ENCODE measurements around the gene P2RX4. TPM values are rescaled to one million over a fixed set of nuclear protein-coding genes. Genes with fewer than 3 reads are reported as not detected.

Gene P2RX4
- total RNA-seq, 1 donor from 2014 or later = 4.3 TPM

DNA sequence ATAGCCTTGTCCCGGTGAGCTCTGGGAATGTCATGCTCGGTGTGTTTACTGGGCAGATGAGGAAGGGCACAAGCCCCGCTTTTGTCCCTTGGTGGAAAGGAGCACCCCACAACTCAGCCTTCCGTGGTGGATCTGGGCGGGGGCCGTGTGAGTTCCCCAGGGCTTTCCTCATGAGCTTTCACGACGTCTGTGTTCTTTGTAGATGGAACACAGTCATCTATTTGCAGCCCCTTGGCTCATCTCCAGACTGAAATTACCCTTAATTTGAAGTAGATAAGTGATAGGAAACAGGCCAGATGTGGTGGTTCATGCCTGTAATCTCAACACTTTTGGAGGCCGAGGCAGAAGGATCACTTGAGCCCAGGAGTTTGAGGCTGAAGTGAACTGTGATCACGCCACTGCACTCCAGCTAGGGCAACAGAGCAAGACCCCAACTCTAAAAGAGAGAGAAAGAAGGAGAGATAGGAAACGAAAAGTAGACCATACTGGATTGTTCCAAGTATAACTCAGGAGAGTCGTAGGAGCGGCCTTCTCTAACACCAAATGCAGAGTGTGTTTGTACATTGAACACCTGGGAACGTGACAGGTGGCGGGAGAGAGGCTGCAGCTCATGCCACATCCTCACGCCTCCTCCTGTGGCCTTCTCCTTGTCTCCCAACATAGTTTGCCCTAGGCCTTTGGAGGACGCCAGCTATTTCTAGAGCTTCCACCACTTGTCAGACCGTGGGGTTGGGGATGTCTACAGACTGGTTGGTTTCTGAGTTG lies 8.8 kb downstream of the P2RX4 start:
- Histone ChIP-seq H3K4me1 (peaks cover 0 to 3% of the 10 kb centered on the region in 2 donors), H3K9me3 (no peaks in the 10 kb centered on the region), H3K27ac (no peak overlapping the region), H3K4me3 (no peak overlapping the region), H3K27me3 (no peaks in the 10 kb centered on the region), H3K36me3 (peaks cover 14 to 32% of the 10 kb centered on the region in 2 donors)
- TF ChIP-seq, protein P1, sequence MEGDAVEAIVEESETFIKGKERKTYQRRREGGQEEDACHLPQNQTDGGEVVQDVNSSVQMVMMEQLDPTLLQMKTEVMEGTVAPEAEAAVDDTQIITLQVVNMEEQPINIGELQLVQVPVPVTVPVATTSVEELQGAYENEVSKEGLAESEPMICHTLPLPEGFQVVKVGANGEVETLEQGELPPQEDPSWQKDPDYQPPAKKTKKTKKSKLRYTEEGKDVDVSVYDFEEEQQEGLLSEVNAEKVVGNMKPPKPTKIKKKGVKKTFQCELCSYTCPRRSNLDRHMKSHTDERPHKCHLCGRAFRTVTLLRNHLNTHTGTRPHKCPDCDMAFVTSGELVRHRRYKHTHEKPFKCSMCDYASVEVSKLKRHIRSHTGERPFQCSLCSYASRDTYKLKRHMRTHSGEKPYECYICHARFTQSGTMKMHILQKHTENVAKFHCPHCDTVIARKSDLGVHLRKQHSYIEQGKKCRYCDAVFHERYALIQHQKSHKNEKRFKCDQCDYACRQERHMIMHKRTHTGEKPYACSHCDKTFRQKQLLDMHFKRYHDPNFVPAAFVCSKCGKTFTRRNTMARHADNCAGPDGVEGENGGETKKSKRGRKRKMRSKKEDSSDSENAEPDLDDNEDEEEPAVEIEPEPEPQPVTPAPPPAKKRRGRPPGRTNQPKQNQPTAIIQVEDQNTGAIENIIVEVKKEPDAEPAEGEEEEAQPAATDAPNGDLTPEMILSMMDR (IDR thresholded peaks at IDR 0.05) = no peak
- no peak for DNase-seq (ENCODE audit: low spot score in 2 of 2)
- intact Hi-C loops (cut with DNase I) = no loop called here

DNA sequence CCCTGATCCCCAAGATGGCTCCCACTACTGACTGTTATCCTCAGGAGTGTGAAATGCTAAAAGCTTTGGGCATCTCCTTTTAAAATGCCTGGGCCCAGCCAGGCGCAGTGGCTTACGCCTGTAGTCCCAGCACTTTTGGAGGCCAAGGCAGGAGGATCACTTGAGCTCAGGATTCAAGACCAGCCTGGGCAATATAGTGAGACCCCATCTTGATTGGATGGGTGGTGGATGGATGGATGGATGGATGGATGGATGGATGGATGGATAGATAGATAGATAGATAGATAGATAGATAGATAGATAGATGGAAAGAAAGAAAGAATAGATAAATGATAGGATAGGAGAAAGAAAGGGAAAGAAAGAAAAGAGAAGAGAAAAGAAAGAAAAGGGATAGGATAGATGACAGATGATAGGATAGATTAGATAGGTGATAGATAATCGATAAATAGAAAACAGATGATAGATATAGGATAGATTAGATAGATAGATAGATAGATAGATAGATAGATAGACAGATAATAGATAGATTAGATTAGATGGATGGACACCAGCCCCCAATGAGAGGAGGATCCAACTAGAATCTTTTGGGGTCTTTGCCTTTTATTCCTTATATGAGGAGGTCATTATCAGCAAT lies 9.5 kb downstream of the P2RX4 start:
- DNase-seq (ENCODE audit: low spot score in 2 of 2) = no peak
- no peaks in the 10 kb centered on the region for H3K9me3 ChIP-seq
- H3K27ac ChIP-seq = no peak overlapping the region
- no peak overlapping the region for H3K4me3 ChIP-seq
- TF ChIP-seq, protein P1 (IDR thresholded peaks at IDR 0.05) = no peak
- peaks cover 0 to 3% of the 10 kb centered on the region in 2 donors for H3K4me1 ChIP-seq
- peaks cover 14 to 35% of the 10 kb centered on the region in 2 donors for H3K36me3 ChIP-seq
- H3K27me3 ChIP-seq = no peaks in the 10 kb centered on the region
- intact Hi-C loops (cut with DNase I) = no loop called here

DNA sequence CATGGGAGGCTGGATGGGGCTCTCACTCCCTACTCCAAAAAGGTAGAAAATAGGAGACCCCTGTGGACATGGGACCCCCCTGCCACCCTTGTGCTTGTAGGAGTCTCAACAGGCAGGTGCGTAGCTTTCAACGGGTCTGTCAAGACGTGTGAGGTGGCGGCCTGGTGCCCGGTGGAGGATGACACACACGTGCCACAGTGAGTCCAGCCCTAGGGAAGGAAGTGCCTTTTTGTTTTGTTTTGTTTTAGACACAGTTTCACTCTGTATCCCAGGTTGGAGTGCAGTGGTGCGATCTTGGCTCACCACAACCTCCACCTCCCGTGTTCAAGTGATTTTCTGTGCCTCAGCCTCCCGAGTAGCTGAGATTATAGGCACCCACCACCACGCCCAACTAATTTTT lies 12.9 kb downstream of the P2RX4 start:
- DNase-seq (ENCODE audit: low spot score in 2 of 2) = no peak
- peaks cover 12 to 38% of the 10 kb centered on the region in 2 donors for H3K36me3 ChIP-seq
- intact Hi-C loops (cut with DNase I) = no loop called here

DNA sequence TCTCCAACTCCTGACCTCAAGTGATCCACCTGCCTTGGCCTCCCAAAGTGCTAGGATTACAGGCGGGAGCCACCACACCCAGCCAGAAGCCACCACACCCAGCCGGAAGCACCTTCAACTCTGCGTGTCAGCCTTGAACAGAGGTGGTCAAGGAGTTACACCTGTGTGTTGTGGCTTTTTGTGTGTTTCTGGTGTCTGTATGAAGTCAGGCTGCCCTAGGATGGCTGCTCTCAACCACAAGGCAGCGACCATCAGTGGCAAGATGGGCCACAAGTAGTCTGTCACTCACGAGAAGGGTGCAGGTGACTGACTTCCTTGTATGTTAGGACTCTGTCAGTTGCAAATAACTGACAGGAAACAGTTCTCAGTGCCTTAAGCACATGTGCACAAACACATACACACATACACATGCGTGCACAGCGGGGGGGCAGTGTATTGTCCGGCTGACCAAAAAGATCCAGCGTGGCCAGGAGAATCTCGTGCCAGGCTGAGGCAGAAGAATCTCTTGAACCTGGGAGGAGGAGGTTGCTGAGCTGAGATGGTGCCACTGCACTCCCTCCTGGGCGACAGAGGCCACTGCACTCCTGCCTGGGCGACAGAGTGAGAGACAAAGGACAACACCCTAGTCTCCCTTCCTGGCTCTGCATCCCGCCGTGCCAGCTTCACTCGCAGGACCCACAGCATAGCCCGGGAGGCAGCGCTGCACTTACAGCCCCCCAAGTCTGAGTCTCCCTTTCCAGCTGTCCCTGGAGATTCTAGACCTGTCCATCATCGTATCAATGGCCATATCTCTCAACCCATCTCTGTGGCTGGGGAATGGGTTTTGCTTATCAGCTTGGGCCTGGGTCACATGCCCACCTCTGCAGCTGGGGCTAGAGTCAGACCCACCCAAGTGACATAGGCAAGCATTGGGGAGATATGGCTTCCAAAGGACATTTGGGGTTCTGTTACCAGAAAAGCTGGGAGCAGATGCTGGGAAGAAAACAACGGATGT lies 13.7 kb downstream of the P2RX4 start:
- Histone ChIP-seq H3K27ac (no peak overlapping the region), H3K4me1 (no peaks in the 10 kb centered on the region), H3K27me3 (no peaks in the 10 kb centered on the region), H3K4me3 (no peak overlapping the region), H3K36me3 (peaks cover 11 to 35% of the 10 kb centered on the region in 2 donors), H3K9me3 (no peaks in the 10 kb centered on the region)
- intact Hi-C loops (cut with DNase I) = no loop called here
- DNase-seq (ENCODE audit: low spot score in 2 of 2) = no peak
- TF ChIP-seq, protein P1 (IDR thresholded peaks at IDR 0.05) = no peak

More for the DNA sequence above, 12.9 kb downstream of the P2RX4 start:
- TF ChIP-seq, protein P1 (IDR thresholded peaks at IDR 0.05) = no peak
- Histone ChIP-seq H3K27ac (no peak overlapping the region), H3K4me3 (no peak overlapping the region), H3K9me3 (no peaks in the 10 kb centered on the region), H3K4me1 (no peaks in the 10 kb centered on the region), H3K27me3 (no peaks in the 10 kb centered on the region)

DNA sequence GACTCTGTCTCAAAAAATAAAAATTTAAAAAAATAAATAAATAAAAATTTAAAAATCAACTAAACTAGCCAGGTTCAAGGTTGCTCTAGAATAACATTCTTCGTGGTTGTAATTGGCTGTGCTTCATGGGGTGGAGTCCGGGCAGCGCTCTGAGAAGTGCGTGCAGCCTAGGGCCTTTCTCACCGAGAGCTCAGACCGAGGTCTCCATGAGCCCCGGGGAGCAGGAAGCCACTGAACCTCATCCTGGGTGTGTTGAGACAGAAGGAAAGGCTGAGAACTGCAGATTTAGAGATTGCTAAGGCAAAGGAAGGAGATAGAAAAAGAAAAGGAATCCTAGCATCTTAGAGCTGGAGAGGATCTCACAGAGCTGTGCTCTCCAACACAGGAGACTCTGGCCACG lies 14.7 kb downstream of the P2RX4 start:
- intact Hi-C loops (cut with DNase I) = no loop called here
- no peaks in the 10 kb centered on the region for H3K9me3 ChIP-seq
- no peak overlapping the region for H3K4me3 ChIP-seq
- no peak overlapping the region for H3K27ac ChIP-seq
- no peaks in the 10 kb centered on the region for H3K4me1 ChIP-seq
- no peak for DNase-seq (ENCODE audit: low spot score in 2 of 2)
- no peaks in the 10 kb centered on the region for H3K27me3 ChIP-seq
- peaks cover 19 to 43% of the 10 kb centered on the region in 2 donors for H3K36me3 ChIP-seq
- TF ChIP-seq, protein P1 (IDR thresholded peaks at IDR 0.05) = no peak

All from ascending aorta (tissue), 2 donors.